NCI-H2227 treated with DMSO at 0.1 percent for 48 hours (cell line): ENCODE results near the gene KCNQ5.

Experiments used
- DNase-seq: peaks from one replicate; lab custom pipeline; 2025; lab: John Stamatoyannopoulos, UW

KCNQ5 gene

GRCh38 chr6:73004861-73005260, 383.0 kb downstream of the KCNQ5 start:
- no peak for DNase-seq

- DNase-seq: no peak
These were observed 384.3 kb downstream of the KCNQ5 start for GRCh38 chr6:73006146-73006545.

GRCh38 chr6:73011945-73012344, 390.1 kb downstream of the KCNQ5 start:
- DNase-seq: no peak

GRCh38 chr6:73017476-73017875, 395.6 kb downstream of the KCNQ5 start:
- no peak for DNase-seq

DNA sequence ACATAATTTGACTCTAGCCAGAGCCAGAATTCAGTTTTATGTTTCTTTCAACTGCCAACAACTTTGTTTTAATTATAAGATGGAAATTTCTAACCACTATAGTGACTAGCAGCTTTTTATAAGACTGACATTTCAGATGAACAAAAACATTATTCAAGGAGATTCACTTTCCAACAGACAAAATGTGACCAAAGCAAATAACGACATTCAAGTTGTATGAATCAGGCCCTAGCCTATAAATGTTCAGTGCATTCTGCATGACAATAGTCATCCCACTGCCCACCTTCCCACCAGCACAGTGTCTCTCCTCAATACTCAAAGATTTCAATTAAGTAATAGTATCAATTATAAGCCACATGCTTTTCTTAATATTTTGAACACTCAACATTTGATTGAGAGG, 402.7 kb downstream of the KCNQ5 start:
- DNase-seq: no peak

GRCh38 chr6:73027691-73028090, 405.8 kb downstream of the KCNQ5 start:
- no peak for DNase-seq

DNA sequence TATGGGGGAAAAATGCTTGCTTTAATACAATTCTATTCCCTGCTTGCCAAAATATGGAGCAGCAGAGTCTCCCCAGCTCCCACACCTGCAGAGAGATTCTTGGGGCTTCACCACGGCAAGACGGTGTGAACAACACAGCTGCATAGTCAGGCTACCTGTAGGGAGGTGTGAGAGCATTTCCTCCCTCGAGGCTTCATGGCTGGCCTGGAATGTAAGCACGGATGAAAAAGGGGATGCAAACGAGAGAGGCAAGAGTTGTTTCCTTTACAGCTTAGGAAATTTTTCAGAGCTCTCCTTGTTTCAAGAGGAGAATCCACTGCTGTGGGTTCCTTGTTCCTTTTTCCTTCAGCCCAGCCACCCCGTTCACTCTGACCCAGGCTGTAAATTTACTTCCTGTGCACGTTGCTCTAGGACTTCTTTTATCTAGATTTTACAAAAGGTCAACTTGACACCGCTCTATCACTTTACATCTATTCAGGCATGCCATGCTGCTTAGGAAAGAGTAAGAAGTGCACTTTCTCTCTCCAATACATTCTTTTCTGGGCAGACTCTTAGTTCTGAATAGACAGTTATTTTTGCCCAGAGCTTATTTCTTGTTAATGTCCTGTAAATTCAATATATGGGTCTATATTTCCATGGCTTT, 406.4 kb downstream of the KCNQ5 start:
- no peak for DNase-seq

GRCh38 chr6:73028893-73029450, 407.1 kb downstream of the KCNQ5 start:
- no peak for DNase-seq

GRCh38 chr6:73030257-73030656, 408.4 kb downstream of the KCNQ5 start:
- DNase-seq: no peak

GRCh38 chr6:73030791-73031782, 409.2 kb downstream of the KCNQ5 start:
- peak; percentile 4 for DNase-seq

DNA sequence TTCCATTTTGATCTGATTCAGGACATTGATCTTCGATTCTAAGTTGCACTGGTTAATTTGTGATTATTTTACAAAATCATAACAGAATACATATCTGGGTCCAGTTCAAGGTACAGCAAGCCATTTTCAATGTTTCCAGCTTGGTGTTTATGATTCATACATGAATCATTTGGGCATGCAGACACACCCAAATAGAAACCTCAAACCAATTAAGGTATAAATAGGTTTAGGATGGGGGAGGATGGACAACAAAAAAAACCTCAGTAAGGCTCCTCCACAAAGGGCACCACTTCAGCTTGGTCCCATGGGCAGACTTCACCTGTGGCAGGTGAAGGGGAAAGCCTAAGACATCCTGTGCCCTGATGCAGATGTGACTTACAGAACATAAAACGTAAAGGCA, 410.7 kb downstream of the KCNQ5 start:
- DNase-seq: no peak

- DNase-seq: no peak
These were observed 414.8 kb downstream of the KCNQ5 start for GRCh38 chr6:73036689-73037088.

DNA sequence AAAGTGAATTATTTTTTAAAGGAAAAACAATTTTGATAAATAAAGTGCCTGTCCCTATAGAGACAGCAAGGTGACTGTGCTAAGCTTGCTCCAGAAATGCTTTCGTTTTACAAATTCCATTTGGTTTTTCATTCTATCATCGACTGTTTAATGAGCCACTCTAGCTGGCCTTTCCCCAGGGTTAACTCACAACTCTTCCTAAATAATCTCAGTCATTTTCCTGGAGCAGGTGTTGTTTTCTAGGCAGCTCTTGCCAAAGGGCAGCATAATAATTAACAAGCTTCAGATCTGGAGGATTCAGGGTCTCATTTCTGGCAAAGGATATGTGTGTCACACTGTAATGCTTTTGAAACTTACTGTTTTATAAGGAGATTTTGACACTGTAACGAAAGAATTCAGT, 419.2 kb downstream of the KCNQ5 start:
- no peak for DNase-seq

DNA sequence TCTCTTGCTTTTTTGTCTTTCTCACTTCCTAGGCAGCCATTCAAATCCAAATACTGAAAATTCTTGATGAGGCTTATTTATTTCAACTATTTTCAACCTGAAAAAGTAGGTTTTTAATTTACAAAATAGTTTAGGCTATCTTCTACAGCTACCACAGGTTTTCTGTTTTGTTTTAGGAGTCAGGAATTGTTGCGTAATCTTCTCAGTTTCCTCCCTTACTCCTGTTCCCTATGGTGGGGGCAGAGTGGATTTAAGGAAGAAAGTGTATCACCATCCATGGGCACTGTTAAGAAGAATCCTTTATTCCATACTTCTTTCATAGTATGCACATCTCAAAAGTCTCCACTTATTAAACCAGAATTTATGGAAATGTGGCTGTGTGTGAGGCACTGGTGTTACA, 421.0 kb downstream of the KCNQ5 start:
- no peak for DNase-seq

DNA sequence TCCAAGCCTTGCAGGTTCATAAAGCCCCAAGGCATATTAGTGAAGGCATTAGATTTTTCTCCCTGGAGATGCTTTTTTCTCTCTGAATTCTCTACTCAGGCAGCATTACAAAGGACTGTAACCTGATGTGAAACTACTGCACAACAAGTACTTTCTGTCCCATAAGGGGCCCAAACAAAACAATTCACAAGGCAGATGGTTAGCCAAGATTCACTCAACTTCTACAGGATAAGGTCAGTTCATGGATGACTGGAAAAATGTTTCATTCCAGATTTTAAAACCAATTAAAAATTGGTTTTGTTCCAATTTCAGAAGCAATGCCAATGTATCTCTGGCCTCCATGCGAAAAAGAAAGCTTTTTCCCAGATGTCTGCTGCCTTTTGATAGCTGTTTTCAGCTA, 421.6 kb downstream of the KCNQ5 start:
- DNase-seq: no peak

GRCh38 chr6:73045609-73046008, 423.7 kb downstream of the KCNQ5 start:
- no peak for DNase-seq

DNA sequence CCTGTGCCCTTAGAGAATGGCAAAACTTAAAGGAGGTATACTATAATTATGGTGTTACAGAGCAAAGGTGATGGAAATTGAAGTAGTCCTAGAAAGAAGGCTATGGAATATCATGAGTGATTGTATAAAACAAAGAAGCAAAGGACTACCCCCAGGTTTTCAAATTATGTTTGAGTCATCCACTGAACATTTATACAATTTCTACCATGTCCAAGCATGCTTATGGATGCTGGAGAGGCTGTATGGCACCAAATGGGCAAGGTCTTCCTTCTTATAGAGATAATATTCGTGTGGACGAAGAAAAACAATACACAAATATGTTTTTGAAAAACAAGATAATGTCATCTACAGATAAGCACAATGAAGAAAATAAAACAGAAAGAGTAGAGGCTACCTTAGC, 425.9 kb downstream of the KCNQ5 start:
- DNase-seq: no peak

GRCh38 chr6:73049971-73050594, 428.2 kb downstream of the KCNQ5 start:
- DNase-seq: no peak

GRCh38 chr6:73050706-73051105, 428.8 kb downstream of the KCNQ5 start:
- no peak for DNase-seq

- DNase-seq: no peak
These were observed 429.3 kb downstream of the KCNQ5 start for GRCh38 chr6:73051147-73051546.

DNA sequence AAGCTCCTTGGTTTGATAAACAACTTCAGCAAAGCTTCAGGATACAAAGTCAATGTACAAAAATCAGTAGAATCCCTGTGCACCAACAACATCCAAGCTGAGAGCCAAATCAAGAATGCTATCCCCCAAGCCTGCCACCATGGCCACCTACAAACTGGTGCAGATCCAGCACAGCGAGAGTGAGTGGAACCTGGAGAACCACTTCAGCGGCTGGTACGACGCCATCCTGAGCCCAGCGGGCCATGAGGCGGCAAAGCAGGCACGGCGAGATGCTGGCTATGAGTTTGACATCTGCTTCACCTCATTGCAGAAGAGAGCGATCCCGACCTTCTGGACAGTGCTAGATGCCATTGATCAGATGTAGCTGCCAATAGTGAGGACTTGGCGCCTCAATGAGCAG, 433.1 kb downstream of the KCNQ5 start:
- no peak for DNase-seq

DNA sequence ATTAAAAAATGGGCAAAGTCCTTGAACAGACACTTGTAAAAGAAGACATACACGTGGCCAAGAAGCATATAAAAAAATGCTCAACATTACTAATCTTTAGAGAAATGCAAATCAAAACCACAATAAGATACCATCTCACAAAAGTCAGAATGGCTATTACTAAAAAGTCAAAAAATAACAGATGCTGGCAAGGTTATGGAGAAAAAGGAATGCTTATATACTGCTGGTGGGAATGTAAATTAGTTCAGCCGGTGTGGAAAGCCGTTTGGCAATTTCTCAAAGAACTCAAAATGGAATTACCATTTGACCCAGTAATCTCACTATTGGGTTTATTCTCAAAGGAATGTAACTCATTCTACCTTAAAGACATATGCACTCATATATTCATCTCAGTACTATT, 436.9 kb downstream of the KCNQ5 start:
- no peak for DNase-seq

- DNase-seq: no peak
These were observed 440.3 kb downstream of the KCNQ5 start for GRCh38 chr6:73062130-73062529.
